OCI-LY1 (cell line): ENCODE measurements around the gene POFUT1.
"Not testable (repeated sequence)": the region's sequence is repeated elsewhere in the genome, so short reads cannot be mapped to it uniquely, and the experiment has no call there.

Experiments
- H2AFZ ChIP-seq: fragments of 200-600 bp; sonication (generic), shearing (Covaris generic); 2 replicates; pipeline ENCODE4 v1.6.0; 2014; ENCODE audit warnings: antibody characterized with exemption, mild to moderate bottlenecking, low read length
- H3F3A ChIP-seq: fragments of 200-600 bp; sonication (generic), shearing (Covaris generic); 2 replicates; pipeline ENCODE4 v1.6.0; 2014; ENCODE audit warnings: mild to moderate bottlenecking, antibody characterized with exemption, low read length, moderate library complexity; ENCODE audit not compliant: insufficient read depth
- H3K27ac ChIP-seq: fragments of 200-600 bp; sonication (generic); 2 replicates; pipeline ENCODE4 v1.5.1; 2014; ENCODE audit warnings: low read length, mixed run types, mild to moderate bottlenecking, low read depth; ENCODE audit not compliant: poor library complexity, severe bottlenecking
- H3K27me3 ChIP-seq: fragments of 200-600 bp; sonication (generic); 2 replicates; pipeline ENCODE4 v1.6.0; 2014; ENCODE audit warnings: antibody characterized with exemption, mild to moderate bottlenecking, low read length, moderate library complexity; ENCODE audit not compliant: insufficient read depth
- H3K36me3 ChIP-seq: fragments of 200-600 bp; sonication (generic); 2 replicates; pipeline ENCODE4 v1.6.1; 2014; ENCODE audit warnings: mild to moderate bottlenecking, antibody characterized with exemption, low read length, moderate library complexity, mixed read lengths; ENCODE audit not compliant: insufficient read depth
- H3K4me1 ChIP-seq: fragments of 200-600 bp; sonication (generic); 2 replicates; pipeline ENCODE4 v1.5.1; 2014; ENCODE audit warnings: mild to moderate bottlenecking, low read length, moderate library complexity; ENCODE audit not compliant: insufficient read depth, severe bottlenecking
- H3K4me2 ChIP-seq: fragments of 200-600 bp; sonication (generic), shearing (Covaris generic); 2 replicates; pipeline ENCODE4 v1.6.1; 2014; ENCODE audit warnings: low read length
- H3K4me3 ChIP-seq: fragments of 200-600 bp; sonication (generic); 2 replicates; pipeline ENCODE4 v1.5.1; 2014; ENCODE audit warnings: low read length, low read depth, mild to moderate bottlenecking, mixed read lengths; ENCODE audit not compliant: poor library complexity, severe bottlenecking
- H3K79me2 ChIP-seq: fragments of 200-600 bp; shearing (Covaris generic); 2 replicates; pipeline ENCODE4 v1.6.1; 2016; ENCODE audit warnings: mixed run types, low read length, mixed read lengths; ENCODE audit not compliant: insufficient read depth
- H3K9ac ChIP-seq: fragments of 200-600 bp; sonication (generic), shearing (Covaris generic); 2 replicates; pipeline ENCODE4 v1.6.1; 2014; ENCODE audit warnings: mild to moderate bottlenecking, low read length, mixed read lengths
- H3K9me2 ChIP-seq: fragments of 200-600 bp; sonication (generic), shearing (Covaris generic); 2 replicates; pipeline ENCODE4 v1.6.1; 2014; ENCODE audit warnings: low read depth, mild to moderate bottlenecking, low read length, mixed read lengths
- H3K9me3 ChIP-seq: fragments of 200-600 bp; shearing (Covaris generic); 2 replicates; pipeline ENCODE4 v1.6.1; 2014; ENCODE audit warnings: low read length, mixed read lengths
- H4K20me1 ChIP-seq: fragments of 200-600 bp; sonication (generic), shearing (Covaris generic); 2 replicates; pipeline ENCODE4 v1.6.0; 2016; ENCODE audit warnings: mild to moderate bottlenecking, low read length; ENCODE audit not compliant: insufficient read depth
- CTCF ChIP-seq: fragments of 200-600 bp; sonication (generic), shearing (Covaris generic); IDR thresholded peaks from 2 replicates; pipeline ENCODE4 v1.5.1; 2017; ENCODE audit warnings: mild to moderate bottlenecking, antibody characterized with exemption, low read length, moderate library complexity, mixed read lengths
- EZH2 ChIP-seq: fragments of 200-600 bp; sonication (generic), shearing (Covaris generic); IDR thresholded peaks from 2 replicates; pipeline ENCODE4 v1.8.0; 2017; ENCODE audit warnings: borderline replicate concordance, mixed run types, mild to moderate bottlenecking, antibody characterized with exemption, low read length, moderate library complexity, mixed read lengths

Gene POFUT1

DNA sequence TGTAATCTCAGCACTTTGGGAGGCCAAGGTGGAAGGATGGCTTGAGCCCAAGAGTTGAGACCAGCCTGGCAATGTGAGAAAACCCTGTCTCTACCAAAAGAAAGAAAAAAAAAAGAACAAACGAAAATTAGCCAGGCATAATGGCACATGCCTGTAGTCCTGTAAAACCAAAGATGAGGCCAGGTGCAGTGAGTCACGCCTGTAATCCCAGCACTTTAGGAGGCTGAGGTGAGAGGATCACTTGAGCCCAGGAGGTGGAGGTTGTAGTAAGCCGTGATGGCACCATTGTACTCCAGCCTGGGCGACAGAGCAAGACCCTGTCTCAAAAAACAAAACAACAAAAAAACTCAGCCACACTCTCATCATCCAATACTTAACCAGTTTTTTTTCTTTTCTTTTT is 37.3 kb downstream of the POFUT1 start:
- Histone ChIP-seq H3K4me2 (no peak overlapping the region), H3F3A (no peaks in the 10 kb centered on the region), H3K9me3 (no peaks in the 10 kb centered on the region), H3K9me2 (no peaks in the 10 kb centered on the region), H3K36me3 (no peaks in the 10 kb centered on the region; the same call in 1 of the 2 replicates), H3K79me2 (no peaks in the 10 kb centered on the region), H3K27me3 (no peaks in the 10 kb centered on the region), H3K27ac (no peak overlapping the region), H3K4me1 (no peaks in the 10 kb centered on the region), H2AFZ (no peak overlapping the region), H3K9ac (no peak overlapping the region), H4K20me1 (no peaks in the 10 kb centered on the region), H3K4me3 (no peak overlapping the region)
- TF ChIP-seq EZH2 (no peak), CTCF (no peak)

DNA sequence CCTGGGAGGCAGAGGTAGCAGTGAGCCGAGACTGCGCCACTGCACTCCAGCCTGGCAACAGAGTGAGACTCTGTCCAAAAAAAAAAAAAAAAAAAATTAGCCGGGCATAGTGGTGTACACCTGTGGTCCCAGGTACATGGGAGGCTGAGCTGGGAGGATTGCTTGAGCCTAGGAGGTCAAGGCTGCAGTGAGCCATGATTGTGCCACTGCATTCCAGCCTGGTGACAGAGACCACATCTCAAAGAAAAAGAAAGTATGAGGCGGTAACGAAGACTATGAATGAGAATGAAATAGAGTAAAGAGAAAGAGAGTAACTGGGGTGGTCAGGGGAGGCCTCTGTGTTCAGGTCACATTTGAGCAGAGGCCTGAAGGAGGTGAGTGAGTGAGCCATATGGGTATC is 38.5 kb downstream of the POFUT1 start:
- H3K9me2 ChIP-seq, H3K9ac ChIP-seq, H2AFZ ChIP-seq, H3K36me3 ChIP-seq, H3F3A ChIP-seq, H3K79me2 ChIP-seq, H3K4me1 ChIP-seq, H3K4me3 ChIP-seq, H3K9me3 ChIP-seq, H4K20me1 ChIP-seq, H3K27me3 ChIP-seq, H3K27ac ChIP-seq, H3K4me2 ChIP-seq: not testable (repeated sequence)

DNA sequence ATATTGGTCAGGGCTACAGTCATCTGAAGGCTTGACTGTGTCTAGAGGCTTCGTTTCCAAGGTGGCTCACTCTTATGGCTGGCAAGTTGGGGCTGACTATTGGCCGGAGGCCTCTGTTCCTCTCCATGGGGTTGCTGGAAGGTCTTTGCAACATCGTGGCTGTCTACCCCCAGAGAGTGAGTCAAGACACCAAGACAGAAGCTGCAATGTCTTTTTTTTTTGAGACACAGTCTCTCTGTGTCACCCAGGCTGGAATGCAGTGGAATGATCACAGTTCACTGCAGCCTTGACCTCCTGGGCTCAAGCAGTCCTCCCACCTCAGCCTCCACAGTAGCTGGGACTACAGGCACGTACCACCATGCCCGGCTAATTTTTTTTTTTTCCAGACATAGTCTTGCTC is 40.4 kb downstream of the POFUT1 start:
- Histone ChIP-seq H3K4me2 (no peak overlapping the region), H3K4me3 (no peak overlapping the region), H3F3A (no peaks in the 10 kb centered on the region), H4K20me1 (no peaks in the 10 kb centered on the region), H3K9me3 (no peaks in the 10 kb centered on the region), H3K27ac (no peak overlapping the region), H3K27me3 (peaks cover 5% of the 10 kb centered on the region; the same call in 1 of the 2 replicates), H3K4me1 (no peaks in the 10 kb centered on the region), H3K79me2 (no peaks in the 10 kb centered on the region), H3K36me3 (no peaks in the 10 kb centered on the region; the same call in 1 of the 2 replicates), H3K9me2 (no peaks in the 10 kb centered on the region), H3K9ac (no peak overlapping the region), H2AFZ (no peak overlapping the region)
- no peak for TF ChIP-seq EZH2
- no peak for TF ChIP-seq CTCF

- no peak overlapping the region for H3K4me2 ChIP-seq
- TF ChIP-seq CTCF = no peak
- no peak for TF ChIP-seq EZH2
- no peaks in the 10 kb centered on the region for H3K9me3 ChIP-seq
- peaks cover 7% of the 10 kb centered on the region; the same call in 1 of the 2 replicates for H3K27me3 ChIP-seq
- no peaks in the 10 kb centered on the region for H3F3A ChIP-seq
- no peaks in the 10 kb centered on the region; the same call in 1 of the 2 replicates for H3K36me3 ChIP-seq
- no peak overlapping the region for H2AFZ ChIP-seq
- H3K27ac ChIP-seq = no peak overlapping the region
- no peak overlapping the region for H3K4me3 ChIP-seq
- H3K79me2 ChIP-seq = no peaks in the 10 kb centered on the region
- H4K20me1 ChIP-seq = no peaks in the 10 kb centered on the region
- H3K4me1 ChIP-seq = no peaks in the 10 kb centered on the region
- H3K9ac ChIP-seq = no peak overlapping the region
- H3K9me2 ChIP-seq = no peaks in the 10 kb centered on the region
Observed at GRCh38 chr20:32249030-32249738, 41.5 kb downstream of the POFUT1 start.
